Daoy (cell line): Measurements from ENCODE around the gene TMEM119. TPM values are rescaled to one million over a fixed set of nuclear protein-coding genes. Genes with fewer than 3 reads are reported as not detected.

Experiments
- total RNA-seq: library from RNA; depleted of rRNA; stranded (reverse); fragments of >200 nt; shearing (Covaris generic); gene quantifications from 2 replicates; pipeline ENCODE4 v1.2.3, GENCODE V29; 2014; rRNA removed

TMEM119 gene
- total RNA-seq, 1 experiment from 2014 or later, result 1.1 TPM

Other genes with a start within 250 kb of the TMEM119 start
- gene FICD, start 82.8 kb downstream of the TMEM119 start, total RNA-seq, result 4.2 and 5.1 TPM in 2 replicates
- 66.8 and 75.9 TPM in 2 replicates for gene SART3, start 36.9 kb downstream of the TMEM119 start, total RNA-seq
- gene ISCU, start 35.5 kb downstream of the TMEM119 start, total RNA-seq, result 127 and 187 TPM in 2 replicates
- gene SELPLG, start 35.8 kb upstream of the TMEM119 start, total RNA-seq, result 0.21 and 0.23 TPM in 2 replicates
- 65.4 and 136 TPM in 2 replicates for gene CORO1C, start 133.4 kb upstream of the TMEM119 start, total RNA-seq